Calu3 (cell line): ENCODE results near the gene SIGLEC8. TPM values are rescaled to one million over a fixed set of nuclear protein-coding genes. Genes with fewer than 3 reads are reported as not detected.
"Not testable (repeated sequence)": the region's sequence is repeated elsewhere in the genome, so short reads cannot be mapped to it uniquely, and the experiment has no call there.

Source experiments
- BruUV-seq: library from RNA; stranded (reverse); fragments of 400-500 nt; replicated peaks from 2 replicates; lab custom pipeline; 2021; lab: Mats Ljungman, UMichigan
- CTCF ChIA-PET: fragments of 300-600 bp; sonication (Branson Sonifier 250); formaldehyde crosslinking; loops from one replicate; lab custom pipeline; 2022; ENCODE audit warnings: antibody characterized with exemption; lab: Charles Lee
- DNase-seq: peaks from one replicate; pipeline ENCODE4 v3.0.0; 2022
- H3K27ac Mint-ChIP-seq: one replicate; pipeline ENCODE4 v1.8.0; 2022; ENCODE audit warnings: mixed read lengths; ENCODE audit not compliant: unreplicated experiment
- H3K27me3 Mint-ChIP-seq: one replicate; pipeline ENCODE4 v1.8.0; 2022; ENCODE audit warnings: mixed read lengths; ENCODE audit not compliant: unreplicated experiment
- H3K36me3 Mint-ChIP-seq: one replicate; pipeline ENCODE4 v1.8.0; 2022; ENCODE audit warnings: mild to moderate bottlenecking, moderate library complexity, mixed read lengths; ENCODE audit not compliant: insufficient read depth, unreplicated experiment
- H3K4me1 Mint-ChIP-seq: one replicate; pipeline ENCODE4 v1.8.0; 2022; ENCODE audit warnings: mild to moderate bottlenecking, low read depth, mixed read lengths; ENCODE audit not compliant: unreplicated experiment
- H3K4me3 Mint-ChIP-seq: one replicate; pipeline ENCODE4 v1.8.0; 2022; ENCODE audit warnings: mild to moderate bottlenecking, low read depth, moderate library complexity, mixed read lengths; ENCODE audit not compliant: unreplicated experiment
- H3K9me3 Mint-ChIP-seq: one replicate; pipeline ENCODE4 v1.8.0; 2022; ENCODE audit warnings: low read depth, mixed read lengths; ENCODE audit not compliant: unreplicated experiment
- CTCF ChIP-seq: fragments of 200-600 bp; IDR thresholded peaks from one replicate; pipeline ENCODE4 v1.8.0; 2022; ENCODE audit warnings: antibody characterized with exemption; ENCODE audit not compliant: unreplicated experiment
- intact Hi-C: fragments of 100-400 bp; cut with micrococcal nuclease; formaldehyde crosslinking; loops from one replicate; pipeline ENCODE4 v1.10.0; 2022; ENCODE audit not compliant: unreplicated experiment
- total RNA-seq: library from RNA; stranded (reverse); gene quantifications from 2 replicates; pipeline ENCODE4 v1.2.3, GENCODE V29; 2022

The SIGLEC8 gene
- total RNA-seq, 1 experiment from 2014 or later: not detected

GRCh38 chr19:51503896-51504295, 45.6 kb upstream of the SIGLEC8 start:
- no TSS peak for BruUV-seq
- intact Hi-C loops: no loop called here
- no peaks in the 10 kb centered on the region for H3K4me1 Mint-ChIP-seq
- H3K9me3 Mint-ChIP-seq: peaks cover 3% of the 10 kb centered on the region
- H3K27me3 Mint-ChIP-seq: peaks cover 33% of the 10 kb centered on the region
- H3K27ac Mint-ChIP-seq: no peak overlapping the region
- H3K36me3 Mint-ChIP-seq: no peaks in the 10 kb centered on the region
- no peak overlapping the region for H3K4me3 Mint-ChIP-seq
- DNase-seq: no peak
- CTCF ChIA-PET: no interaction called here
- no peak for TF ChIP-seq CTCF

GRCh38 chr19:51503286-51503817, 45.1 kb upstream of the SIGLEC8 start:
- TF ChIP-seq CTCF: no peak
- no peak for DNase-seq
- peaks cover 39% of the 10 kb centered on the region for H3K27me3 Mint-ChIP-seq
- intact Hi-C loops: no loop called here
- CTCF ChIA-PET: no interaction called here
- no peak overlapping the region for H3K4me3 Mint-ChIP-seq
- no peak overlapping the region for H3K27ac Mint-ChIP-seq
- no peaks in the 10 kb centered on the region for H3K36me3 Mint-ChIP-seq
- H3K9me3 Mint-ChIP-seq: peaks cover 3% of the 10 kb centered on the region
- no peaks in the 10 kb centered on the region for H3K4me1 Mint-ChIP-seq
- no TSS peak for BruUV-seq

- Mint-ChIP-seq H3K36me3 (no peaks in the 10 kb centered on the region), H3K4me1 (no peaks in the 10 kb centered on the region), H3K27me3 (peaks cover 47% of the 10 kb centered on the region), H3K9me3 (peaks cover 3% of the 10 kb centered on the region), H3K27ac (no peak within 1 kb of the TSS), H3K4me3 (no peak within 1 kb of the TSS)
- intact Hi-C loops: no loop called here
- no peak for TF ChIP-seq CTCF
- no TSS peak for BruUV-seq
- CTCF ChIA-PET: no interaction called here
- DNase-seq: no peak
Measured at GRCh38 chr19:51501594-51502263, 43.5 kb upstream of the SIGLEC8 start, which contains the start of gene SIGLEC12. Gene SIGLEC12 (minus strand): TSS chr19:51501800. CDS start chr19:51501733, 67 bp downstream.

- H3K9me3 Mint-ChIP-seq, H3K4me3 Mint-ChIP-seq, CTCF ChIA-PET, intact Hi-C loops, H3K4me1 Mint-ChIP-seq, DNase-seq, BruUV-seq, H3K27ac Mint-ChIP-seq, H3K36me3 Mint-ChIP-seq: not testable (repeated sequence)
- H3K27me3 Mint-ChIP-seq: peaks cover 47% of the 10 kb centered on the region
Measured at GRCh38 chr19:51500931-51501330, 42.7 kb upstream of the SIGLEC8 start.

- Mint-ChIP-seq H3K27me3 (peaks cover 43% of the 10 kb centered on the region), H3K36me3 (no peaks in the 10 kb centered on the region)
- CTCF ChIA-PET: no interaction called here
Measured at GRCh38 chr19:51497666-51498065, 39.4 kb upstream of the SIGLEC8 start.

More at GRCh38 chr19:51497666-51498065, 39.4 kb upstream of the SIGLEC8 start:
- H3K27ac Mint-ChIP-seq: no peak overlapping the region
- TF ChIP-seq CTCF: no peak
- H3K9me3 Mint-ChIP-seq: peaks cover 3% of the 10 kb centered on the region
- no peak for DNase-seq
- H3K4me1 Mint-ChIP-seq: no peaks in the 10 kb centered on the region
- H3K4me3 Mint-ChIP-seq: no peak overlapping the region
- intact Hi-C loops: no loop called here
- no TSS peak for BruUV-seq
